Body of pancreas (tissue), 4 donors: ENCODE measurements around the gene KLHL29.

Source experiments
- CTCF ChIP-seq, 7 experiments: fragments of 450-650 bp in 4 of 7; fragments of 200-600 bp in 3 of 7; sonication (generic) in 3 of 7; IDR thresholded peaks; one replicate each; pipeline ENCODE4 v1.5.1; 2016 to 2019; ENCODE audit warnings: antibody characterized with exemption in 7 of 7
- POLR2A ChIP-seq, 3 donors: fragments of 450-650 bp; IDR thresholded peaks; one replicate each; pipeline ENCODE4 v1.6.1; 2016; ENCODE audit warnings: antibody characterized with exemption in 3 of 3, mild to moderate bottlenecking in 2 of 3

GRCh38 chr2:23397478-23397877 is 12.5 kb downstream of the KLHL29 start:
- TF ChIP-seq CTCF (IDR thresholded peaks at IDR 0.05) (no peak), POLR2A (IDR thresholded peaks at IDR 0.05) (no peak)
